Stimulated activated CD4-positive, alpha-beta T cell treated with anti-CD3 and anti-CD28 coated beads, Interleukin-1b, Interleukin-23, amount 100 ng/mL, for 24 hours (primary cell): ENCODE results near the gene TGFBR3.
A peak's percentile ranks its signal among the peaks of the same experiment; 100 is the strongest.

Experiments used
- DNase-seq, 4 experiments: peaks; one replicate each; pipeline ENCODE4 v3.0.0-alpha.2; 2020; ENCODE audit warnings: low read depth in 4 of 4, low spot score in 1 of 4

TGFBR3 gene

GRCh38 chr1:91827459-91828321 is 58.3 kb downstream of the TGFBR3 start:
- DNase-seq: no peak

DNA sequence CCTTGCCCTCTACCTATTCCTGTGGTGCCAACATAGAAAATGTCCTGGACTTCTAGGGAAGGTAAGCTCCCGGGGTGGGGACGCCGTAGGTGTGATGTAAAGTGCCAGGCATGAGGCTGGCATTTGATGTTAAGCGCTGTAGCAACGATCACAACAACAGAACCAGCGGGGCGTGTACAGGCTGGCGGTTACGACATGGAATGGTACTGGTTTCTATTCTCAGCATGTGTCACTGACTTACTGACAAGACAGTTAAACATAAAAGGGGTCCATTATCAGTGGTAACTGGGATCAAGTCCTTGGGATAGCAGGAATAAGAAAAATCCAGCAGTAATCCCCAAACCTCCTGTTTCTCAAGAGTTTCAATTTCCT is 58.9 kb downstream of the TGFBR3 start:
- DNase-seq: no peak

- no peak for DNase-seq
Measured at GRCh38 chr1:91826649-91827048, 59.3 kb downstream of the TGFBR3 start.

- no peak for DNase-seq
Measured at GRCh38 chr1:91826248-91826647, 59.7 kb downstream of the TGFBR3 start.

- DNase-seq: no peak
Measured at GRCh38 chr1:91821126-91821868, 64.7 kb downstream of the TGFBR3 start.

DNA sequence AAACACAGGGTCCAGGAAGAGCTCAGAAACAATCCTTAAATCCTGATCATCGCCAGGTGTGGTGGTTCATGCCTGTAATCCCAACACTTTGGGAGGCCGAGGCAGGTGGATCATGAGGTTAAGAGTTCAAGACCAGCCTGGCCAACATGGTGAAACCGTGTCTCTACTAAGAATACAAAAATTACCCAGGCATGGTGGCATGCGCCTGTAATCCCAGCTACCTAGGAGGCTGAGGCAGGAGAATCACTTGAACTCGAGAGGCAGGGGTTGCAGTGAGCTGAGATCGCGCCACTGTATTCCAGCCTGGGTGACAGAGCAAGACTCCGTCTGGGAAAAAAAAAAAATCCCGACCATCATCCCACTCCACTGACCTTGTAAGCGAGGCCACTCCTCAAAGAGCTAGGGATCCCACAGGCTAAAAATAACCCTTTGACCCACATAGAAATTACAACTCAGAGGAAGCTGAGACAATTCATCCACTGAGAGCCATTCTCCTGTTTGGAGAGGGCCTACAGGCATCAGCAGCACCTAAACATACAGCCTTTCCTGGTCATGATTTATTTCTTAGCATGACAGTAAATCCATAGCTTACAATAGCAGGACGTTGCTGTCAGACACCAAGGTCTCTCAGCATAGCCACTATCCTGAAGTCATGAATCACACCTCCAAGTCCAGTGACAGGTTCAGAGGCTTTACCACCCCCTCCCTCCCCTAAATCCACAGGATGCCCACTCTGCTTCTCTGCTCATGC is 66.7 kb downstream of the TGFBR3 start:
- DNase-seq: no peak

GRCh38 chr1:91818713-91818975 is 67.3 kb downstream of the TGFBR3 start:
- no peak for DNase-seq

DNA sequence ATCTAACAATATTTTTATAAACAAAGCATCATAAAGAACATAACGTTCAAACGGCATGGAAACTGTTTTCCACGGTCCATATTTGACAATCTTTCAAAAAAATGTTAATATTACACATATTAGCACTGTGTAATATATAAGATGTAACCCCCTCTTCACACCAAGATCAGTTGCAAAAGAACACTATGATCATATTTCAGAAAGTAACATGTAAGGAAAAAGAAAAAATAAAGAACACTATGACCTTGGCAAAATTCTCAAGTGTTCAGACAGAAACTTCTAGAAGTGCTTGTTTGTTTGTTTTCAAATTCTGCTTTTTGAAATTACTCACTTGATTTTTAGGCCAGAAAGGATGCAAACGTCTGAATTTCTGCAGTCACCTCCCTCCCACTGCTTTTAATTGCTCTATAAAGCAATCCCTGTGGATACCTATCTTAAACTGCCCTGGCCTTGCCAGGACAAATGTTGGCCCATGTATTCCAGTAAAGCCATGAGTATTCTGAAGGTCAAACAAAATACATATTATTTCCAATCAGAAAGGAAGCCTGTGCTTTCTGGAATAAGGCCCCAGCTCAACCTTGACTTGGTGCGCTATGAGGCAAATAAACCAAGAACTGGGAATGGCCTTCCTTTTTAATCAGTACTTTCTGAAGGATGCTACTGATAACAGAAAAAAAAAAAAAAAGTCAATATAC is 68.6 kb downstream of the TGFBR3 start:
- DNase-seq: no peak

DNA sequence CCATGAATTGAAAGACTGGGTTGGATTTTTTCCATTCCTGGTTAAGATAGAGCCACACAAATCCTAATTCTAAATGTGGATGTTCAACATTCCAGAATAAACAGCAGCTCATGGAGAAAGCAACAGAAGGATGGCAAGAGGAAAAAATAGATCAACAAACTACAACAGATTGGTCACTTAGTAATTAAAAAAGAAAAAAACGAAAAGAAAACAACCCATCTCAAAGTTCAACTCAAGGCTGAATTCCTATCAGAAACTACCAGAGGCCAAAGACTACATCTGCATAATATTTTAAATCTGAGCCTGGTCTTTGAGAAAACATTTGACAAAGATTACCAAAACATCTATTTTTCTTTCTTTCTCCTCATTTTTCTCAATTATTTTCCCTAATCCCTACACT is 69.9 kb downstream of the TGFBR3 start:
- no peak for DNase-seq

DNA sequence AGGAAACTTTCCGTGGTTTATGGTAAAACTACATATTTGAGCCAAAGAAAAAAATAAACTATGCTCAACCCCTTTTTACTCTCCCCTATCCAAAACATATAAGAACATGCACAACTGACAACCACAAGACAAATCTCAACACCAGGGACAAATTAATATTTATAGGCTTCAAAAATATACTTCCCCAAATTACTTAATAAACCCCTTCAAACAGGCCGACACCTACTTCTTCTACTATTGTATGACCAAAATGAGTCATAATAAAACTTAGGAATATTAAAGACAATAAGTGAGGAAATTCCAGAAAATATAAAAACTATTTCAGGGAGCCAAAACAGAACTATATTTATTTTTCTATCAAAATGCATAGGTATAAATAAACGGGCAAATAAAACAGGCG is 71.5 kb downstream of the TGFBR3 start:
- no peak for DNase-seq

GRCh38 chr1:91813813-91814212 is 72.1 kb downstream of the TGFBR3 start:
- DNase-seq: no peak

GRCh38 chr1:91811363-91812025 is 74.5 kb downstream of the TGFBR3 start:
- no peak for DNase-seq

- no peak for DNase-seq
Measured at GRCh38 chr1:91809317-91809716, 76.6 kb downstream of the TGFBR3 start.

GRCh38 chr1:91807921-91808620 is 77.9 kb downstream of the TGFBR3 start:
- no peak for DNase-seq

DNA sequence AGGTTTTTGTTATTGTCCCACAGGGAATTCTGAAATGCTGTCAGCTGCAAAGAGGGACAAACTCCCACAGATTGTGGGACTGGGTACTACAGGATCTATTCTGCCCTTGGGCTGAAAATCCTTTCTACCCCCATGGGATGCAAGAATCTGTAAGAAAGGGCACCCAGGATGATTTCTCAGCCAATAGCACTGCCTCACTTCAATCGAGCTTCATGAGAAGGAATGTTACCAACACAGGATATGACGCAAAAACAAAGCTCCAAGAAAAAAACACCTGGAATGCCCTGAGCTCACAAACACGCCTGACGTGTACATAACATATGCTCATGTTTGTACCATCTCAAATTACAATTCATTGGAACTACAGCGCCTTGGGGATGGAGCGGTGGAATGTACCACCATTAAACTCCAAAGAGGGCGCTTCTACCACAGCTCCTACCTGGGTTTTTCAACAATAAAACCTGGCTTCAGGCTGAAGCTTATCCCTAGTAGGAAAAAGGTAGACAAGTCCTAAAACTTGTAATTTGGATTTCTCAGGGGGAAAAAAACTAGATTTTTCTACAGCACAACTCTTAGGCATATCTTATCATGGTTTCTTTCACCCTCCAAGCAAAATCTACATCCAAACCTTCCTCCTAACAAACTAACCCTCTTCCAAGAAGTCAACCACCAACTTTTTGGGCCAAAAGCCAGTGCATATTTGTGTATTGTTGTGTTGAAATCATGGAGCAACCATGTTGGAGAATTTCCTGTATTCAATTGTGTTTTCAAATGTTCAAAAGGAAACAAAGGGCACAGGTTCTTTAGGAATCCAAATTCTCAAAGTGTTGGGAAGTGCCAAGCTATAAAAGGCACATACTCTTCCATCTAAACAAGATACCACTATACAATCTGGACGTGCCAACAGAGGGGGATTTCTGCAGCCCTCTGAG is 78.9 kb downstream of the TGFBR3 start:
- DNase-seq: no peak

GRCh38 chr1:91806181-91806768 is 79.7 kb downstream of the TGFBR3 start:
- DNase-seq: no peak

DNA sequence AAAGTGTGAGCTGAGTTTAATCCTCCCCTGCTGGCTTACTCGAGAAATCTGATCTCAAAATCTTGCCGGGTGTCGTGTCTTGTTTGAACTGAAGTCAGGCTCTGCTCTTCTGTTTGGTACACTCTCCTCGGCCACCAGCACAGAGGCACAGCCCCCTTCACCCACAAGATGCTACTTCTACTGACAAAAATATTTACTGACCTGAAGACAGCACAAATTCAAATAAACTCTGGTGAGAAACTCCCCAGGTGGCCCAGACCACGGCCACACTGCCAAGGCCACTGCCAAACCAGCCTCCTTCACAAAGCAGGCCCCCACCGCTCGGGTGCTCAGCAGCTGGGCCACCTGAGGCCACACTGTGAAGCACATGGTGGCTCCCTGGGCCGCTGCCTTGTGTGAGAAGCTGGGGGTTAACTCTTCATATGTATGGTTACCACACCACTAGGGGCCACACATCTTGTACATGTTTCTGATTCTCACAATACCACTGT is 80.6 kb downstream of the TGFBR3 start:
- no peak for DNase-seq

- DNase-seq: peak; percentile 30 to 73 (median 42)
Measured at GRCh38 chr1:91804546-91805023, 81.4 kb downstream of the TGFBR3 start.
